HCT116 (cell line): Measurements from ENCODE around the gene CD3E. TPM values are rescaled to one million over a fixed set of nuclear protein-coding genes. Genes with fewer than 3 reads are reported as not detected.

Experiments used
- ATAC-seq: fragments of 200-7000 bp; cut with Tn5 transposase; 2 replicates; pipeline ENCODE4 v1.9.1; 2020; ENCODE audit warnings: mild to moderate bottlenecking, moderate library complexity
- BruUV-seq: library from RNA; stranded (reverse); fragments of 400-500 nt; replicated peaks from 2 replicates; lab custom pipeline; 2021; lab: Mats Ljungman, UMichigan
- CTCF ChIA-PET: fragments of 300-600 bp; sonication (Branson Sonifier 250); formaldehyde crosslinking; loops from one replicate; lab custom pipeline; 2021; ENCODE audit warnings: antibody characterized with exemption; lab: Charles Lee
- POLR2A ChIA-PET: fragments of 300-600, 350-600 bp; sonication (Branson Sonifier 250); formaldehyde crosslinking; loops from one replicate; lab custom pipeline; 2021; ENCODE audit warnings: antibody characterized with exemption; lab: Charles Lee
- RAD21 ChIA-PET, 2 experiments: fragments of 300-600 bp; sonication (Branson Sonifier 250); formaldehyde crosslinking; loops; one replicate each; lab custom pipeline; 2023; ENCODE audit warnings: low total read pairs in 2 of 2; ENCODE audit not compliant: uncharacterized antibody in 2 of 2, unreplicated experiment in 2 of 2, low non-redundant PET in 1 of 2; lab: Charles Lee
- DNase-seq: peaks from one replicate; pipeline ENCODE4 v3.0.0-alpha.2; 2010; ENCODE audit warnings: low read depth, low spot score
- H2AFZ ChIP-seq: fragments of 200-600 bp; shearing (Covaris generic), sonication (generic); 2 replicates; pipeline ENCODE4 v1.6.1; 2017; ENCODE audit warnings: low read depth, mixed run types, mixed read lengths, antibody characterized with exemption, low read length; ENCODE audit not compliant: poor library complexity, severe bottlenecking
- H3K27ac ChIP-seq: 2 replicates; pipeline ENCODE4 v1.5.1; 2012; ENCODE audit warnings: low read depth, low read length
- H3K27me3 ChIP-seq: fragments of 200-600 bp; sonication (generic); 2 replicates; pipeline ENCODE4 v1.6.1; 2016; ENCODE audit warnings: mixed run types, low read length, mixed read lengths; ENCODE audit not compliant: insufficient read depth
- H3K36me3 ChIP-seq, 2 experiments: fragments of 200-500 bp in 1 of 2; fragments of 200-600 bp in 1 of 2; sonication (Bioruptor generic) in 1 of 2; sonication (generic) in 1 of 2; 2 replicates each; pipeline versions ENCODE4 v1.5.1 to v1.6.1; 2014 to 2016; ENCODE audit warnings: low read length in 2 of 2, inconsistent platforms in 1 of 2, mixed read lengths in 1 of 2, mixed run types in 1 of 2; ENCODE audit not compliant: insufficient read depth in 2 of 2, control insufficient read depth in 1 of 2
- H3K4me1 ChIP-seq, 2 experiments: fragments of 200-600 bp in 1 of 2; sonication (generic) in 1 of 2; 2 replicates each; pipeline versions ENCODE4 v1.5.1 to v1.6.1; 2012 to 2017; ENCODE audit warnings: low read length in 2 of 2, inconsistent platforms in 1 of 2, mild to moderate bottlenecking in 1 of 2, mixed read lengths in 1 of 2, mixed run types in 1 of 2, moderate library complexity in 1 of 2; ENCODE audit not compliant: insufficient read depth in 2 of 2, control insufficient read depth in 1 of 2
- H3K4me2 ChIP-seq: fragments of 200-600 bp; sonication (generic); 2 replicates; pipeline ENCODE4 v1.6.1; 2017; ENCODE audit warnings: mixed run types, low read length, mixed read lengths
- H3K4me3 ChIP-seq, 2 experiments: fragments of 200-600 bp in 1 of 2; sonication (generic) in 1 of 2; replicated peaks in 1 of 2; 2 replicates each; pipeline ENCODE4 v1.5.1; 2011 to 2016; ENCODE audit warnings: low read length in 2 of 2, control low read depth in 1 of 2, low read depth in 1 of 2, mild to moderate bottlenecking in 1 of 2, mixed read lengths in 1 of 2, mixed run types in 1 of 2
- H3K79me2 ChIP-seq: fragments of 200-600 bp; sonication (generic); 2 replicates; pipeline ENCODE4 v1.6.1; 2017; ENCODE audit warnings: mild to moderate bottlenecking, mixed run types, low read length, moderate library complexity, mixed read lengths; ENCODE audit not compliant: insufficient read depth
- H3K9ac ChIP-seq: fragments of 200-600 bp; sonication (generic); 2 replicates; pipeline ENCODE4 v1.6.1; 2016; ENCODE audit warnings: low read length, mixed read lengths
- H3K9me2 ChIP-seq: fragments of 200-600 bp; sonication (generic), shearing (Covaris generic); 2 replicates; pipeline ENCODE4 v1.6.1; 2017; ENCODE audit warnings: mixed run types, mild to moderate bottlenecking, moderate library complexity; ENCODE audit not compliant: insufficient read depth
- H3K9me3 ChIP-seq, 2 experiments: fragments of 200-500 bp in 1 of 2; fragments of 200-600 bp in 1 of 2; sonication (Bioruptor generic) in 1 of 2; sonication (generic) in 1 of 2; 2 replicates each; pipeline ENCODE4 v1.6.1; 2014 to 2017; ENCODE audit warnings: low read length in 2 of 2, mixed read lengths in 2 of 2, inconsistent platforms in 1 of 2, low read depth in 1 of 2, mild to moderate bottlenecking in 1 of 2, mixed run types in 1 of 2, moderate library complexity in 1 of 2; ENCODE audit not compliant: control insufficient read depth in 1 of 2, insufficient read depth in 1 of 2
- H4K20me1 ChIP-seq: fragments of 200-600 bp; sonication (generic), shearing (Covaris generic); 2 replicates; pipeline ENCODE4 v1.6.1; 2017; ENCODE audit warnings: mixed run types, mild to moderate bottlenecking, moderate library complexity; ENCODE audit not compliant: insufficient read depth
- CBX3 ChIP-seq: IDR thresholded peaks from 2 replicates; pipeline ENCODE4 v1.6.1; 2012; ENCODE audit warnings: low read depth
- CEBPB ChIP-seq: IDR thresholded peaks from 2 replicates; pipeline ENCODE4 v1.6.1; 2012; ENCODE audit warnings: low read depth
- EZH2 ChIP-seq: fragments of 200-600 bp; sonication (generic); IDR thresholded peaks from 2 replicates; pipeline ENCODE4 v1.6.1; 2017; ENCODE audit warnings: antibody characterized with exemption, mixed run types
- EZH2phosphoT487 ChIP-seq: fragments of 200-600 bp; IDR thresholded peaks from 2 replicates; pipeline ENCODE4 v1.6.1; 2018; ENCODE audit warnings: antibody characterized with exemption, borderline replicate concordance
- FOSL1 ChIP-seq: IDR thresholded peaks from 2 replicates; pipeline ENCODE4 v1.6.1; 2012; ENCODE audit warnings: low read depth
- JUND ChIP-seq: IDR thresholded peaks from 2 replicates; pipeline ENCODE4 v1.6.1; 2012
- MAX ChIP-seq: IDR thresholded peaks from 2 replicates; pipeline ENCODE4 v1.6.1; 2012
- POLR2AphosphoS5 ChIP-seq: IDR thresholded peaks from 2 replicates; pipeline ENCODE4 v1.6.1; 2011; ENCODE audit warnings: mild to moderate bottlenecking, low read depth, low read length, moderate library complexity
- ZNF274 ChIP-seq: fragments of 200-500 bp; sonication (Bioruptor generic); IDR thresholded peaks from 2 replicates; pipeline ENCODE4 v1.6.1; 2014; ENCODE audit warnings: mild to moderate bottlenecking, low read depth, low read length, inconsistent platforms
- intact Hi-C: fragments of 100-400 bp; cut with micrococcal nuclease; formaldehyde crosslinking; loops from 2 replicates; pipeline ENCODE4 v1.10.0; 2022
- total RNA-seq: library from RNA; stranded (reverse); gene quantifications from one replicate; pipeline ENCODE4 v1.2.1, GENCODE V29; 2021; ENCODE audit not compliant: unreplicated experiment
- TF ChIP-seq, protein P1 (sequence below): IDR thresholded peaks from 2 replicates; pipeline ENCODE4 v1.6.1; 2012; ENCODE audit warnings: low read depth

The CD3E gene
- total RNA-seq, 1 experiment from 2014 or later, result 0.79 TPM

- RAD21 ChIA-PET, result no interaction called here
- H3K9me3 ChIP-seq, result no peaks in the 10 kb centered on the region
- BruUV-seq, result no TSS peak
- no peak for ATAC-seq
- no peaks in the 10 kb centered on the region for H3K27me3 ChIP-seq
- H2AFZ ChIP-seq, result no peak overlapping the region
- no peak overlapping the region for H3K9ac ChIP-seq
- POLR2A ChIA-PET, result no interaction called here
- no peaks in the 10 kb centered on the region for H3K9me2 ChIP-seq
- intact Hi-C loops, result no loop called here
- TF ChIP-seq FOSL1 (no peak), EZH2 (no peak), JUND (no peak), EZH2phosphoT487 (no peak), POLR2AphosphoS5 (no peak), CEBPB (no peak), ZNF274 (no peak), MAX (no peak), CBX3 (no peak)
- TF ChIP-seq, protein P1, sequence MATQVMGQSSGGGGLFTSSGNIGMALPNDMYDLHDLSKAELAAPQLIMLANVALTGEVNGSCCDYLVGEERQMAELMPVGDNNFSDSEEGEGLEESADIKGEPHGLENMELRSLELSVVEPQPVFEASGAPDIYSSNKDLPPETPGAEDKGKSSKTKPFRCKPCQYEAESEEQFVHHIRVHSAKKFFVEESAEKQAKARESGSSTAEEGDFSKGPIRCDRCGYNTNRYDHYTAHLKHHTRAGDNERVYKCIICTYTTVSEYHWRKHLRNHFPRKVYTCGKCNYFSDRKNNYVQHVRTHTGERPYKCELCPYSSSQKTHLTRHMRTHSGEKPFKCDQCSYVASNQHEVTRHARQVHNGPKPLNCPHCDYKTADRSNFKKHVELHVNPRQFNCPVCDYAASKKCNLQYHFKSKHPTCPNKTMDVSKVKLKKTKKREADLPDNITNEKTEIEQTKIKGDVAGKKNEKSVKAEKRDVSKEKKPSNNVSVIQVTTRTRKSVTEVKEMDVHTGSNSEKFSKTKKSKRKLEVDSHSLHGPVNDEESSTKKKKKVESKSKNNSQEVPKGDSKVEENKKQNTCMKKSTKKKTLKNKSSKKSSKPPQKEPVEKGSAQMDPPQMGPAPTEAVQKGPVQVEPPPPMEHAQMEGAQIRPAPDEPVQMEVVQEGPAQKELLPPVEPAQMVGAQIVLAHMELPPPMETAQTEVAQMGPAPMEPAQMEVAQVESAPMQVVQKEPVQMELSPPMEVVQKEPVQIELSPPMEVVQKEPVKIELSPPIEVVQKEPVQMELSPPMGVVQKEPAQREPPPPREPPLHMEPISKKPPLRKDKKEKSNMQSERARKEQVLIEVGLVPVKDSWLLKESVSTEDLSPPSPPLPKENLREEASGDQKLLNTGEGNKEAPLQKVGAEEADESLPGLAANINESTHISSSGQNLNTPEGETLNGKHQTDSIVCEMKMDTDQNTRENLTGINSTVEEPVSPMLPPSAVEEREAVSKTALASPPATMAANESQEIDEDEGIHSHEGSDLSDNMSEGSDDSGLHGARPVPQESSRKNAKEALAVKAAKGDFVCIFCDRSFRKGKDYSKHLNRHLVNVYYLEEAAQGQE, result no peak
- TF ChIP-seq, all 23 proteins: peak for 0
- H3K27ac ChIP-seq, result no peak overlapping the region
- no peaks in the 10 kb centered on the region for H3K36me3 ChIP-seq
- CTCF ChIA-PET, result interaction anchor here (0.7 kb wide), 1 partner anchor 141 kb away, joined by 4 read pairs; no protein-coding TSS in a partner anchor
- no peak for DNase-seq
- no peaks in the 10 kb centered on the region for H4K20me1 ChIP-seq
- H3K4me1 ChIP-seq, result peaks cover 0 to 4% of the 10 kb centered on the region in 2 experiments; a peak in 2 of 4 replicates
- H3K4me2 ChIP-seq, result no peak overlapping the region
- H3K79me2 ChIP-seq, result no peaks in the 10 kb centered on the region
- no peak overlapping the region for H3K4me3 ChIP-seq
Observed at GRCh38 chr11:118339281-118339961, 34.9 kb downstream of the CD3E start.
